HG02943 (cell line): ENCODE measurements around the gene CLEC2D.
A peak's percentile ranks its signal among the peaks of the same experiment; 100 is the strongest.
"Not testable (repeated sequence)": the region's sequence is repeated elsewhere in the genome, so short reads cannot be mapped to it uniquely, and the experiment has no call there.

ENCODE experiments used
- ATAC-seq: cut with Tn5 transposase; IDR thresholded peaks from one replicate; pipeline ENCODE4 v1.9.1; 2021; ENCODE audit warnings: mild to moderate bottlenecking, low read depth, moderate library complexity; ENCODE audit not compliant: unreplicated experiment

CLEC2D gene

DNA sequence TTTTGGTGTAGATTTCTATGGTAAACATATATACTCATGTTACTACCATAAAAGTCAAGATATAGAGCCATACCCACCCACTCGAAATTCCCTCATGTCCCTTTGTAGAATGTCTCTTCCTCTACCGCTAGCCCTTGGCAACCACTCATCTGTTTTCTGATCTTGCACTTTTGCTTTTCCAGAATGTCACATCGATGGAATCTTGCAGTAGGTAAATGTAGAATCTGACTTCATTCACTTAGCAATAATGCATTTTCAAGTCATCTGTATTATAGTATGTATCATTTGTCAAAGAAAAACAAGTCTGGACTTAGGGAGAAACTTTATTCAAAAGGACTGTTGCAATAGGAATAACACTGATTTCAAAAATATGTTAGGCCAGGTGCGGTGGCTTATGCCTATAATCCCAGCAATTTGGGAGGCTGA, 19.3 kb upstream of the CLEC2D start:
- ATAC-seq, result no peak

DNA sequence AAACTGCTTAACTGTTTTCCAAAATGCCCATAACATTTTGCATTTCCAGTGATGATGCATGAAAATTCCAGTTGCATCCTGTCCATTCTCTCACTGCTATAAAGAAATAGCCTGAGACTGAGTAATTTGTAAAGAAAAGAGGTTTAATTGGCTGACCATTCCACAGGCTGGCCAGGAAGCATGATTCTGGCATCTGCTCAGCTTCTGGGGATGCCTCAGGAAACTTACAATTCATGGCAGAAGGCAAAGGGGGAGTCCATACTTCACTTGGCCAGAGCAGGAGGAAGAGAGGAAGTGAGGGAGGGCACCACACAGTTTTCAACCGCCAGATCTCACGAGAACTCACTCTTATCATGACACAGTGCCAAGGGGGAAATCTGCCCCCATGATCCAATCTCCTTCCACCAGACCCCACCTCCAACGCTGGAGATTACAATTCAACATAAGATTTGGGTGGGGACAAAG, 18.2 kb upstream of the CLEC2D start:
- ATAC-seq, result no peak

DNA sequence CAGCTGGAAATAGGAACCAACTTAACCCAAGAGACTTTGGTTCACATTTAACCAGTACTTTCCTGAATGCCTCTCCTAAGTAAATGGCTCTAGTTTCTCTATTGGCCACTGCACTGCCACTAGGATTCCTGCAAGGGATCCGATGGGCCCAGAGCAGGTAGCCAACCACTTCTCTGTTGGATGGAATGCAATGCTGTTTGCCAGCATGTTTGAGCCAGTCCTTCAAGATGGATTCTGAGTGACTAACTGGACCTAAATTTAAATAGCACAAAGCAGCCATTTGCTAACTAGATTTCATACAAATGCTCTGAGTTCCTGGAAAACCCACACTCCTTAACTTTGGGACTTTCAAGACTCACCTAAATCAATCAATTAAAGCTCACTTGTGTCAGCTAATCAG, 9.5 kb upstream of the CLEC2D start:
- no peak for ATAC-seq

DNA sequence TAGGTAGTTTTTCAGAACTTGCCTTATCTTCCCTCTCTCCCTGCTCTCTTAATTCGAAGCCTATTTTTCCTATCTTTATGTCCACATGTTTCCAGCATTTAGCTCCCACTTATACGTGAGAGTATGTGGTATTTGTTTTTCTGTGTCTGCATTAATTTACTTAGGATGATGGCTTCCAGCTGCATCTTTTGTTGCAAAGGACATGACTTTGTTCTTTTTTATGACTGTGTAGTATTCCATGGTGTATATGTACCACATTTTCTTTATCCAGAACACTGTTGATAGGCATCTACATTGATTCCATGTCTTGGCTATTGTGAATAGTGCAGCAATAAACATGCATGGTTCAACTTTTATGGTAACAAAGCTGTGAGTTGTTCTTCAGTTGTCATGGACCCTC, 7.8 kb upstream of the CLEC2D start:
- ATAC-seq, result no peak

DNA sequence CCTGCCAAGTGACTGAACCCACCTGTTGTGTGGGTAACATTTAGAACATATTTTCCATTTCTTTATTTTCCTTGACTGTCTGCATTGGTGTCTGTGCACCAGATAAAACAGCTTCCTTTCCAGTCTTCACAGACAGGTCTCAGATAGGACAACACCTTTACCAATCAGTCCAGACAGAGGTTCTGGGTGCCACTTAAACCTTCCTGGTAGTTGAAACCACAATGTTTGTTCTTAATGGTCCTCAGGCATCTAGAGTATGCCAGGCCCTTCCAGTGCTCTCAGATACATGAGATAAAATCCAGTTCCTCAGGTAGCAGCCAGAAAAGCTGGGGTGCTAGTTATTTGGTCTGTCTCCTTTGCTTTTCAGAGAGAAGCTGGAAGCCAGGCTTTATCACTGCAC, 7.0 kb upstream of the CLEC2D start:
- ATAC-seq, result no peak

DNA sequence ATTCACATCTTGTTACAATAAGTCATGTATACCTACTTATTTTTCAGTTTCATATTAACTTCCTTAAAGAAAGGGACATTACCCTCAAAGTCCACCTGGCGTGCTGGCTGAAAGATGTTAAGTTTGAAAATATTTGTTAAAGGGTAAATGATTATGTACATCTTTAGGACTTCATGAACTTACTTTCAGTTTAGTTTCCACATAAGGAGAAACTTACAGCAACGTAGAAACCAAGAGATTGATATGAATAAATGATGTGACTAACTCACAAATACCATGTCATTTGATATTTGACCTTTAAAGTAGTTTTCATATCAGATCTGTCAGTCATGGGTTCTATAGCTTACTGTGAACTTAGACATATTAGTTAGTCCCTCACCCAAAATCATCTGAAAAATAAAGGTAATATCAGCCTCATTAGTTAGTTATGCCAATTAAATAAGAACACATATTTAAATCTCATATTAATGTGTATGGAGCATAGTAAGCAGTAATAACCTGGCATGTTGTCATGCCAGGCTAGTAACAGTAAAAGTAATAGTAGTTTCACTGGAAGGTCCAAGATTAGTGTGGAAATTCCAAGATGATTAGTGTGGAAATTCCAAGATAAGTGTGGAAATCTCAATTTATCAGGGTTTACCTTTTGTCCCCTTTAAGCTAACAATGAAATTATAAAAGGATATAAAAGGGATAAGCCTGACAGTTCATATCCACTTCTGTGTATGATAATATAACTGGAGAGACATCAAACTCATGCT, 1.9 kb upstream of the CLEC2D start:
- peak; percentile 46 for ATAC-seq

DNA sequence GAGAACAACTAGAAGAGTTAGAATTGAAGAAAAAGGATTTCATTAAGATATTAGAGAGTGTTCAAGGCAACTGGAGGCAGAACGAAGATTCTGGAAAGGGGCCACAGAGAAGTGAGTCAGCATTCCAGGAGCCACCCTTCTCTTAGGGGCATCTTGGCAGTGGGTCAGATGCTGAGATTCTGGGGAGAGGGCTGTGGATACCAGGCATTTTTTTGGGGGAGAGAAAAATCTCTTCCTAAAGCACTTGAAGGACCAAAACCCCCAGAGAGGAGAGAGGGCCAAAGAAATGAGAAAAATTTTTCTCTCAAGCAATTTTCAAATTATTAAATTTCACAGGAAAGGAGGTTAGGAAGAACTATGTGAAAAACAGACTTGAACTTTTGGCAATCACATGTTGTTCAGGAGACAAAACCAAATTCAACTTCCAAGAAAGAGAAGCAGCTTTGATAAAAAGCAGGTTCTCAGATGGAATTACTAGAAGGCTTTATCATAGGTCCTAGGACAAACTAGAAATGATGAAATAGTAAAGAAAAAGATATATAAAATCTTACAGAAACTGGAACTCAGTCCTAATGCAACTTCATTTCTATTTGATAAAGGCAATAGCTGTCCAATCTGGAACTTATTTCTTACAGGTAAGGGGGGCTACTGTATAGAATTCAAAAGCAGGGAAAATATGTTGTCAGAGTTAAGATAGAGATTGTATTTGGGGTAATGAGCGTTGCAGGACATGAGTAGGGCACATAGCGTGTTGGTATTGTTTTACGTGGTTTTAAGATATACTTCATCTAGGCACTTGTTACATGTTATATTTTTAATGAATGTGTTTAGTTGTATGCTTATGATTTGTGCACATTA, 1.1 kb upstream of the CLEC2D start:
- no peak for ATAC-seq

DNA sequence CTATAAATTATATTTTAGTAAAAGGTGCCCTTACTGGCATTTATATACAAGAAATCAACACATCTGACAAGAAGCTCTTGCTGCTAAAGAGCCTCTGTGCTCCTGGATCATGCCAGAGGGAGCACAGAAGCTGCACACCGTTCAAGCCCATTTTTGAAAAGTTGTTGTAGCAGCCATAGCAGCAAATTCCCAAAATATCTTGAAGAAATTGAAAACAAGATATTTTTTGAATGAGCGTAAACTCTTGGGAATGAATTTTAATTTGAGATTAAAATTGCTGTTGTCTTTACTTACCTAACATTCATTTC, 540 bp upstream of the CLEC2D start:
- ATAC-seq, result no peak

DNA sequence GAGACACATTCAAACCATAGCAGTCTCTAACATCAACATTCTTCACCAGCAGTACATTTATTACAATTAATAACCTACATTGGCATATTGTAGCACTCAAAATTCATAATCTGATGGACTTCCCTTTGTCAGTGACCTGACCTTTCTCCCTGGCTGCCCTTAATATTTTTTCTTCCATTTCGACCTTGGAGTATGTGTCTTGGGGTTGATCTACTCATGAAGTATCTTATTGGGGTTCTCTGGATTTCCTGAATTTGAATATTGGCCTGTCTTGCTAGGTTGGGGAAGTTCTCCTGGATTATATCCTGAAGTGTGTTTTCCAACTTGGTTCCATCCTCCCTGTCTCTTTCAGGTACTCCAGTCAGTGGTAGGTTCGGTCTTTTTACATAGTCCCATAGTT, 2.8 kb downstream of the CLEC2D start:
- ATAC-seq, result not testable (repeated sequence)

DNA sequence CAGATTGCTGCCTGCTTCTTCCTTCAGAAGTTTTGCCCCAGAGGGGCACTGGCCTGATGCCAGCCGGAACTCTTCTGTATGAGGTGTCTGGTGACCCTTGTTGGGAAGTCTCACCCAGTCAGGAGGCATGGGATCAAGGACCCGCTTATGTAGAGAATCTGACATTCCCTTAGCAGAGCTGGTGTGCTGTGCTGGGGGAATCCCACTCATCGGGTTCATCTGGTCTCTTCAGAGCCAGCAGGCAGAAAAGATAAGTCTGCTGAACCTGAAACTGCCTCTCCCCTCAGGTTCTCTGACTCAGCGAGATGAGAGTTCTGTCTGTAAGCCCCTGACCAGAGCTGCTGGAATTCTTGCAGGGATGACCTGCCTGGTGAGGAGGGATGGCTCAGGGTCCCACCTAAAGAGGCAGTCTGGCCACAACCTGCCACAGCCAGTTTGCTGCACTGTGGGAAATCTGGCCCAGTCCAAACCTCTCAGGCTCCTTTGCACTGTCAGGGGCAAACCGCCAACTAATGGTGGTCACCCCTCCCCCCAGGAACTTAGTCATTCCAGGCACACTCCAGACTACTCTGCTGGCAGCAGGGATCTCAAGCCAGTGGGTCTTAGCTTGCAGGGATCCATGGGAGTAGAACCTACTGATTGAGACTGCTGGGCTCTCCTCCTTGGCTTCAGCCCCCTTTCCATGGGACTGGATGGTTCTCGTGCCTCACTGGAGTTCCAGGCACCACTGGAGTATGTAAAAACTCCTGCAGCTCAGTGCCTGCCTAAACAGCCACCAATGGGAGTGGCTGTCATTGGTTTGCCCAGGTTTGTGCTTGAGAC, 4.1 kb downstream of the CLEC2D start:
- no peak for ATAC-seq

DNA sequence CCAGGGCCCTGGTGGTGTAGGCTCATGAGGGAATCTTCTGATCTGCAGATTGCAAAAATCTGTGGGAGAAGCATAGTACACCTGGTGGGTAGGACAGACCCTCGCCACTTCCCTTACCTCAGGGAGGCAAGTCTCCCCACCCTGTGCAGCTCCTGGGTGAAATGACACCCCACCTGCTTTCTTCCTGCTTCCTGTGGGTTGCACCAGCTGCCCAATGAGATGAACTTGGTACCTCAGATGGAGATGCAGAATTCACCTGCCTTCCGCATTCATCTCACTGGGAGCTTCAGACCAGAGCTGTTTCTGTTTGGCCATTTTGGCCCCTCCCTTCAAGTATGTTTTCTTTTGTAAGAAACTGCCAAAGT, 4.7 kb downstream of the CLEC2D start:
- no peak for ATAC-seq

DNA sequence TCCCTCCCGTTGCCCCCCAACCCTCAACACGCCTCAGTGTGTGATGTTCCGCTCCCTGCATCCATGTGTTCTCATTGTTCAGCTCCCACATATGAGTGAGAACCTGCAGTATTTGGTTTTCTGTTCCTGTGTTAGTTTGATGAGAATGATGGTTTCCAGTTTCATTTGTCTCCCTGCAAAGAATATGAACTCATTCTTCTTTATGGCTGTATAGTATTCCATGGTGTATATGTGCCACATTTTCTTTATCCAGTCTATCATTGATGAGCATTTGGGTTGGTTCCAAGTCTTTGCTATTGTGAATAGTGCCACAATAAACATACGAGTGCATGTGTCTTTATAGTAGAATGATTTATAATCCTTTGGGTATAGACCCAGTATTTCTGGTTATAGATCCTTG, 13.0 kb downstream of the CLEC2D start:
- not testable (repeated sequence) for ATAC-seq

DNA sequence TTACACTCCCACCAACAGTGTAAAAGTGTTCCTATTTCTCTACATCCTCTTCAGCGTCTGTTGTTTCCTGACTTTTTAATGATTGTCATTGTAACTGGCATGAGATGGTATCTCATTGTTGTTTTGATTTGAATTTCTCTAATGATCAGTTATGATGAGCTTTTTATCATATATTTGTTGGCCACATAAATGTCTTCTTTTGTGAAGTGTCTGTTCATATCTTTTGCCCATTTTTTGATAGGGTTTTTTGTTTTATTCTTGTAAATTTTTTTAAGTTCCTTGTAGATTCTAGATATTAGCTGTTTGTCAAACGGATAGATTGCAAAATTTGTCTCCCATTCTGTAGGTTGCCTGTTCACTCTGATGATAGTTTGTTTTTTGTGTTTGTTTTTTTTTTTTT, 13.4 kb downstream of the CLEC2D start:
- ATAC-seq, result not testable (repeated sequence)

DNA sequence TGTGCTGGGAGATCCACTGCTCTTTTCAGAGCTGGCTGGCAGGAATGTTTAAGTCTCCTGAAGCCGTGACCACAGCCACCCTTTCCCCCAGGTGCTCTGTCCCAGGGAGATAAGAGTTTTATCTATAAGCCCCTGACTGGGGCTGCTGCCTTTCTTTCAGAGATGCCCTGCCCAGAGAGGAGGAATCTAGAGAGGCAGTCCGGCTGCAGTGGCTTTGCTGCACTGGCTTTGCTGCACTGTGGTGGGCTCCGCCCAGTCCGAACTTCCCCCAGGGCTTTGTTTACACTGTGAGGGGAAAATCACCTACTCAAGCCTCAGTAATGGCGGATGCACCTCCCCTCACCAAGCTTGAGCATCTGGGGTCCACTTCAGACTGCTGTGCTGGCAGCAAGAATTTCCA, 15.9 kb downstream of the CLEC2D start:
- not testable (repeated sequence) for ATAC-seq

DNA sequence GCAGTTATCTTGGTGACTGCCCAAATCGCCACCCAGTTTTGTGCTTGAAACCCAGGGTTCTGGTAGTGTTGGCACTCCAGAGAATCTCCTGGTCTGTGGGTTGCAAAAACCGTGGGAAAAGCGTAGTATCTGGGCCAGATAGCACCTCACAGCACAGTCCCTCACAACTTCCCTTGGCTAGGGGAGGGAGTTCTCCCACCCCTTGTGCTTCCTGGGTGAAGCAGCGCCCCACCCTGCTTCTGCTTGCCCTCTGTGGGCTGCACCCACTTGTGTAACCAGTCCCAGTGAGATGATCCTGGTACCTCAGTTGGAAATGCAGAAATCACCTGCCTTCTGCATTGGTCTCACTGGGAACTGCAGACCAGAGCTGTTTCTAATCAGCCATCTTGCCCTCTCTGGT, 16.4 kb downstream of the CLEC2D start:
- ATAC-seq, result no peak

DNA sequence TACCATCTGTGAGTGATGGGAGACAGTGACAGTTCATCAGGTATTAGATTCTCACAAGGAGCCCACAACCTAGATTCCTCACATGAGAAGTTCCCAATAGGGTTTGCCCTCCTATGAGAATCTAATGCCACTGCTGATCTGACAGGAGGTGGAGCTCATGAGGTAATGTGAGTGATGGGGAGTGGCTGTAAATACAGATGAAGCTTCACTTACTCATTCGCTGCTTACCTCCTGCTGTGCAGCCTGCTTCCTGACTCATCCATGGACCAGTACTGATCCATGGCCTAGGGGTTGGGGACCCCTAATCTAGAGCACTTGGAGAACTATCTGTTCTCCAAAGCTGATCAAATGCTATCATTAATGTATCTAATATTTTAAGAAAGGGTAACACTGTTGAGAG, 17.7 kb downstream of the CLEC2D start:
- ATAC-seq, result no peak

DNA sequence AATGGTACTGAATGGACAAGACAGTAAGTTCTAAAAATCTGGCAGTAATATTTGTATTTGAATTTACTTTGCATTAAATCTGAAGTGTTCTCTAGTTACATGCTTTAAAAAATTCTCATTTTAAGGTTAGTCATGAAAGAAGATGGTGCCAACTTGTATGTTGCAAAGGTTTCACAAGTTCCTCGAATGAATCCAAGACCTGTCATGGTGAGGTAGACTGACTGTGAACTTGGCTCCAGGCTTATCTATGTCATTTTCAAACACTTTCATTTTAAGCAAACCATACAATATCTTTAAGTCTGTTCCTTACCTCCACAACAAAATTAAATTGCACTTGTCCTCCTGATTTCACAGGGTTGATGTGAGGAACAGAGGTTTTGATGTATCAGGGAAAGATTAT, 23.4 kb downstream of the CLEC2D start:
- no peak for ATAC-seq

DNA sequence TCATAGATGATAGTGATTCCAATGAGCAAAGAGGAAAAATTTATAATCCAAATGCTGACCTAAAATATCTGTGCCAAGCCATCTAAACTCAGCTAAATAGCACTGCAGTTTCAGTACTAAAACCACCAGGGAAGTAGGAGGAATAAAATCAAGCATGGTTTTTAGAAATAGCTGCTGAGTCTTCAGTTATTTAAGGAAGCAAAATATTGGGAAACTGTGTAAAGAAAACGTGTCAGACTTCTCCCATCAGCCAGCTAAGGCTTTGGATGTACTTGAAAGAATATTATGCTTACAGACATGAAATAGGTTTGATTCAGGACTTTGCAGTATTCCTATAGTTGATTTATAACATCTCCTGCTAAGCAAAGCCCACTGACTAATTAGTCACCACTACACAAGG, 24.7 kb downstream of the CLEC2D start:
- ATAC-seq, result no peak

DNA sequence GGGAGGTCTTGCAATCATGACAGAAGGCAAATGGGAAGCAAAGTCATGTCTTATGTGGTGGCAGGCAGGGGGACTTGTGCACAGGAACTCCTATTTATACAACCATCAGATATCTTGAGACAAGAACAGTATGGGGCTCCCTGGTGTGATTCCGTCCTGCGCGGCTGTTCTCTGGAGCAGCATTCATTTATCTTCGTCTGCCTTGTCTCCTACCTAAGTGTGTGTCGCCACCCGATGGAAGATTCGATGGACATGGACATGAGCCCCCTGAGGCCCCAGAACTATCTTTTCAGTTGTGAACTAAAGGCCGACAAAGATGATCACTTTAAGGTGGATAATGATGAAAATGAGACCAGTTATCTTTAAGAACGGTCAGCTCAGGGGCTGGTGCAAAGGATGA, 25.6 kb downstream of the CLEC2D start:
- ATAC-seq, result not testable (repeated sequence)

DNA sequence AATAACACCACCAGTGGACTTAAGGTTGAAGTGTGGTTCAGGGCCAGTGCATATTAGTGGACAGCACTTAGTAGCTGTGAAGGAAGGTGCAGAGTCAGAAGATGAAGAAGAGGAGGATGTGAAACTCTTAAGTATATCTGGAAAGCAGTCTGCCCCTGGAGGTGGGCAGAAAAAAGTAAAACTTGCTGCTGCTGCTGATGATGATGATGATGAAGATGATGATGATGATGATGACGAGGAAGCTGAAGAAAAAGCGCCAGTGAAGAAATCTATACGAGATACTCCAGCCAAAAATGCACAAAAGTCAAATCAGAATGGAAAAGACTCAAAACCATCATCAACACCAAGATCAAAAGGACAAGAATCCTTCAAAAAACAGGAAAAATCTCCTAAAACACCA, 26.1 kb downstream of the CLEC2D start:
- ATAC-seq, result not testable (repeated sequence)

DNA sequence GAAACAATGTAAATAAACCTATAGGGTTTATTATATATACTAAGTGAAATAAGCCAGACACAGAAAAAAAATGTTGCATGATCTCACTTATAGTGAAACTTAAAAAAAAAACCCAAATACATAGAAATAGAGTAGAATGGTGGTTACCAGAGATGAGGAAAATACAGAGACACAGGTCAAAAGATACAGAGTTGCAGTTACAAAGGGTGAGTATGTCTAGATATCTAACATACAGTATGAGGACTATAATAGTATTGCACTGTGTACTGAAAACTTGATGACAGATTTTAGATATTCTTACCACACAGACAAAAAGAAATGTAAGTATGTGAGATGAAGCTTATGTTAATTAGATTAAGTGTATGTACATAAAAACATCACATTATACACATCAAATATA, 28.1 kb downstream of the CLEC2D start:
- ATAC-seq, result no peak
